Nephron progenitor cell (in vitro differentiated cells): Measurements from ENCODE around the gene PLCD1.

Experiments
- DNase-seq: peaks from one replicate; pipeline ENCODE4 v3.0.0; 2021
- H3K27ac Mint-ChIP-seq: 2 replicates; pipeline ENCODE4 v1.8.0; 2021; ENCODE audit warnings: mild to moderate bottlenecking, moderate library complexity, mixed read lengths
- H3K27me3 Mint-ChIP-seq: 2 replicates; pipeline ENCODE4 v1.8.0; 2021; ENCODE audit warnings: mild to moderate bottlenecking, low read depth, mixed read lengths; ENCODE audit not compliant: poor library complexity
- H3K36me3 Mint-ChIP-seq: 2 replicates; pipeline ENCODE4 v1.8.0; 2021; ENCODE audit warnings: low read depth, mixed read lengths
- H3K4me1 Mint-ChIP-seq: 2 replicates; pipeline ENCODE4 v1.8.0; 2021; ENCODE audit warnings: mixed read lengths
- H3K4me3 Mint-ChIP-seq: 2 replicates; pipeline ENCODE4 v1.8.0; 2021; ENCODE audit warnings: mild to moderate bottlenecking, moderate library complexity, mixed read lengths
- H3K9me3 Mint-ChIP-seq: 2 replicates; pipeline ENCODE4 v1.8.0; 2021; ENCODE audit warnings: mild to moderate bottlenecking, moderate library complexity, mixed read lengths
- TF ChIP-seq, protein P1 (sequence below): fragments of 200-600 bp; sonication (generic); IDR thresholded peaks from 2 replicates; pipeline ENCODE4 v1.5.0; 2021; ENCODE audit warnings: antibody characterized with exemption

The PLCD1 gene

DNA sequence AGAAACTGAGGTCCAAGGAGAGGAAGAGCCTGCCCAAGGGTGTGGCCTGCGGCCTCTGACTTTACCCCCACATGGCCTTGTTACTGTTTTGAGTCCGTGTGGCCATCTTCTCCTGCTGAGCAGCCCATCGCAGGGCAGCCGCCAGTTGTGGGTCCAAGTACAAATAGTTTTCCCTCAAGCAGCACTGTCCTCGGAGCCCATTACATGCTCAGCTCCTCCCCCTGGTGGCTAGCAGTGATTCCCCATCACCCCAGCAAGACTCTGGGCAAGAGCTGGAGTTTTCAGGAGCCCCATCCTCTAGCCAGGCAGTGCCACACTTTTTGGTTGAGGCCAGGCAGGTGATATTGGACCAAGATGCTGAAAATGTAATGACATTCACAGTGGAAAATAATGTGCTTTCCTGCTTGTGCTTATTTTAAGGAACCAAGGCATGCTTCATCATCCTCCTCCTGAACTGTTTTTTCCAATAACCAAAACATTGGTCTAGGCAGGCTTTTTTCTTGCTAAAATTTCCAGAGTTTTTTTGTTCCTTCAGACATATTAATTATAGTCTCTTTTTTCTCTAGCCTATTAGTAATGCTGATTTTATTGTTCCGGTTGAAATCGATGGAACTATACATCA lies 62.1 kb downstream of the PLCD1 start:
- no peak overlapping the region for H3K27ac Mint-ChIP-seq
- H3K4me1 Mint-ChIP-seq = peaks cover 20% of the 10 kb centered on the region
- no peaks in the 10 kb centered on the region for H3K9me3 Mint-ChIP-seq
- TF ChIP-seq, protein P1, sequence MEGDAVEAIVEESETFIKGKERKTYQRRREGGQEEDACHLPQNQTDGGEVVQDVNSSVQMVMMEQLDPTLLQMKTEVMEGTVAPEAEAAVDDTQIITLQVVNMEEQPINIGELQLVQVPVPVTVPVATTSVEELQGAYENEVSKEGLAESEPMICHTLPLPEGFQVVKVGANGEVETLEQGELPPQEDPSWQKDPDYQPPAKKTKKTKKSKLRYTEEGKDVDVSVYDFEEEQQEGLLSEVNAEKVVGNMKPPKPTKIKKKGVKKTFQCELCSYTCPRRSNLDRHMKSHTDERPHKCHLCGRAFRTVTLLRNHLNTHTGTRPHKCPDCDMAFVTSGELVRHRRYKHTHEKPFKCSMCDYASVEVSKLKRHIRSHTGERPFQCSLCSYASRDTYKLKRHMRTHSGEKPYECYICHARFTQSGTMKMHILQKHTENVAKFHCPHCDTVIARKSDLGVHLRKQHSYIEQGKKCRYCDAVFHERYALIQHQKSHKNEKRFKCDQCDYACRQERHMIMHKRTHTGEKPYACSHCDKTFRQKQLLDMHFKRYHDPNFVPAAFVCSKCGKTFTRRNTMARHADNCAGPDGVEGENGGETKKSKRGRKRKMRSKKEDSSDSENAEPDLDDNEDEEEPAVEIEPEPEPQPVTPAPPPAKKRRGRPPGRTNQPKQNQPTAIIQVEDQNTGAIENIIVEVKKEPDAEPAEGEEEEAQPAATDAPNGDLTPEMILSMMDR = peak; percentile 73
- H3K27me3 Mint-ChIP-seq = no peaks in the 10 kb centered on the region
- H3K4me3 Mint-ChIP-seq = no peak overlapping the region
- H3K36me3 Mint-ChIP-seq = peaks cover 25% of the 10 kb centered on the region
- peak; percentile 74 for DNase-seq

DNA sequence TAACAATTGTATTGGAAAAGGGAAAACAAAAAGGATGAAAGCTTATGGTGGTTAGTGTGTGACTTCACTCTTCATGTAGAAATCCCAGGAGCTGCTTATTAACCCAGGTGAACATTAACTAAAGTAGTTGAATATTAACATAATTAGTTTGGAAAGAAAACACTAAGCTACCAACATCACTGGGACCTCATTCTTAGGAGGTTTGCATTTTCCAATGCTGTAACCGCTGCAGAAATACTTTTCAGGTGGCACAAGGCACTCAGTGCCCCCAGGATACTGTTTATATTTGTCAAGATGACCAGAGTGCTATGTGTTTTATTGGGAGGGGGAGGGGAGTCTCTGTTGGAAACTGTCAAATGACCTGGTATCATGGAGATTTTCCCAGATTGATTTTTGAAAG lies 64.7 kb downstream of the PLCD1 start:
- H3K27ac Mint-ChIP-seq = no peak overlapping the region

DNA sequence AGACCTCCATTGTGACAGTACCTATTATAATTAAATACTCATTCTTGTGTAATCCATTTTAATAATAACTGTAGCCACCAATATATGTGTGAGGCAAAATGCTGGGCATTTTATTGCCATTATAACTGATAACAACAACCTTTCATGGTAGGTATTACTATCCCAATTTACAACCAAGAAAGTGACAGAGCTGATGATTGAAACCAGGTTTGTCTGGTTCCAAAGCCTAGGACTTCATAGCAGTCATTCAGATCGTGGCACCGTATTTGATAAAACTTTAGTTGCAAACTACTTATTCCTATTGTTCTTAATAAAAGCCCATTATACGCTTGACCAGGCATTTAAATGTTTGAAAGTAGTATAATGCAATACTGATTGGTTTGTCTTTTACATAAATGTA lies 65.3 kb downstream of the PLCD1 start:
- no peak overlapping the region for H3K27ac Mint-ChIP-seq
- peaks cover 2% of the 10 kb centered on the region for H3K27me3 Mint-ChIP-seq
- TF ChIP-seq, protein P1 = no peak
- H3K36me3 Mint-ChIP-seq = peaks cover 20% of the 10 kb centered on the region
- no peak overlapping the region for H3K4me3 Mint-ChIP-seq
- no peaks in the 10 kb centered on the region for H3K9me3 Mint-ChIP-seq
- H3K4me1 Mint-ChIP-seq = peaks cover 34% of the 10 kb centered on the region
- DNase-seq = no peak

More for the DNA sequence above, 64.7 kb downstream of the PLCD1 start:
- peaks cover 21% of the 10 kb centered on the region for H3K36me3 Mint-ChIP-seq
- H3K4me3 Mint-ChIP-seq = no peak overlapping the region
- H3K9me3 Mint-ChIP-seq = no peaks in the 10 kb centered on the region
- no peak for DNase-seq
- peaks cover 2% of the 10 kb centered on the region for H3K27me3 Mint-ChIP-seq
- peaks cover 34% of the 10 kb centered on the region for H3K4me1 Mint-ChIP-seq
- TF ChIP-seq, protein P1 = no peak

DNA sequence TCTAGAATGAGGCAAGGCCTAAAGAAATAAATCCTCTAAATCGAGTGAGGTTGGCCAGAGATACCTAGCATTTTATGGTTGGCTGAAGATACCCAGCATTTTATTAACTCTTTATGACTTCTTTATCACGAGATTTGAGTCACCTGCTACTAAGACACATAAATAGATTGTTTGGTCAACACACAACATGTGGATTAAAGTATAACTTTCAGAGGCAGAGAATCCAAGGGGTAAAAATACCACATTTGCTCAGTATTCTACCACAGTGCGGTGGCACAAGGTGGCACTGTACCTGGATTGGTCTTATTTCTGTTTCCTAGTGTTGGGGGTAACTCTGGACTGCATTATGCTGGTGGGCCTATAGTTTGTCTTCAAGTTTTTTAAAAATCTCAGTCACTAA lies 65.8 kb downstream of the PLCD1 start:
- TF ChIP-seq, protein P1 = no peak
- peaks cover 2% of the 10 kb centered on the region for H3K27me3 Mint-ChIP-seq
- H3K4me1 Mint-ChIP-seq = peaks cover 34% of the 10 kb centered on the region
- no peaks in the 10 kb centered on the region for H3K9me3 Mint-ChIP-seq
- DNase-seq = no peak
- no peak overlapping the region for H3K4me3 Mint-ChIP-seq
- H3K27ac Mint-ChIP-seq = no peak overlapping the region
- H3K36me3 Mint-ChIP-seq = peaks cover 19% of the 10 kb centered on the region

DNA sequence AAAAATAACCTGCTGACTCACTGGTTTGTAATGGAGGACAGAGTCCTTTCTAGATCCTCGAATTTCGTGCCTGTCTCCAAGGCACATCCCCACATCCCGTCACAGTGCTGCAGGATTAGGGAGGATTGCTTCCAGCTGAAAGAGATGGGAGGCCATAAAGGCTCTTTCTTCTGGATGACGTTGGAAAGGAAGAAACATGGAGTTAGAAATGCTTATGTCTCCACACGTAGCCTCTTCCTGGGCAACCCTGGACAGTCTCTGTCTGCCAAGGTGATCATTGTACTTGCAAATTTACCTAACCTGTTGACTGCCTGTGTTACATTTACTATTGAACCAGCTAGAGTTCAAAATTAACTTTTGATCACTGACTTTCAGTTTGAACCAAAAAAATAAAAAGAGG lies 66.4 kb downstream of the PLCD1 start:
- no peak for DNase-seq
- H3K36me3 Mint-ChIP-seq = peaks cover 13% of the 10 kb centered on the region
- H3K9me3 Mint-ChIP-seq = no peaks in the 10 kb centered on the region
- peaks cover 2% of the 10 kb centered on the region for H3K27me3 Mint-ChIP-seq
- H3K4me1 Mint-ChIP-seq = peaks cover 34% of the 10 kb centered on the region
- no peak overlapping the region for H3K4me3 Mint-ChIP-seq
- H3K27ac Mint-ChIP-seq = peak overlapping the region; percentile 73
- TF ChIP-seq, protein P1 = no peak
